DMS114 treated with DMSO at 0.1 percent for 48 hours (cell line): ENCODE measurements around the gene NINJ2.

ENCODE experiments used
- DNase-seq: peaks from one replicate; lab custom pipeline; 2025; ENCODE audit not compliant: unreplicated experiment; lab: John Stamatoyannopoulos, UW

NINJ2 gene

DNA sequence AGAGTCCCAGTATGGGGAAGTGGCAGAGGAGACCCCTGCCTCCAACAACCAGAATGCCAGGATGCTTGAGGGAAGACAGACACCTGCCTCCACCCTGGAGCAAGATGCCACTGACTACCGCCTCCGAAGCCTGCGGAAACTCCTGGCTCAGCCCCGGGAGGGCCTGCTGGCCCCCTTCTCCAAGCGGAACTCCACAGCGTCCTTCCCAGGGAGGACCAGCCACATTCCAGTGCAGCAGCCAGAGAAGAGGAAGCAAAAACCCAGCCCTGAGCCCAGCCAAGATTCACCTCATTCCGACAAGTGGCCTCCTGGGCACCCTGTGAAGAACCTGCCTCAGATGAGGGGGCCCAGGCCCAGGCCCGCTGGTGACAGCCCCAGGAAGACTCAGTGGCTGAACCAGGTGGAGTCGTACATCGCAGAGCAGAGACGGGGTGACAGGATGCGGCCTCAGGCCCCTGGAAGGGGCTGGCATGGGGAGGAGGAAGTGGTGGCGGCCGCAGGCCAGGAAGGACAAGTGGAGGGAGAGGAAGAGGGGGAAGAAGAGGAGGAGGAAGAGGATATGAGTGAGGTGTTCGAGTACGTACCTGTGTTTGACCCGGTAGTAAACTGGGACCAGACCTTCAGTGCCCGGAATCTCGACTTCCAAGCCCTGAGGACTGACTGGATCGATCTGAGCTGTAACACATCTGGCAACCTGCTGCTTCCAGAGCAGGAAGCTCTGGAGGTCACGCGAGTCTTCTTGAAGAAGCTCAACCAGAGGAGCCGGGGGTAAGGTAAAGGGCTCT is 109.8 kb downstream of the NINJ2 start:
- no peak for DNase-seq

DNA sequence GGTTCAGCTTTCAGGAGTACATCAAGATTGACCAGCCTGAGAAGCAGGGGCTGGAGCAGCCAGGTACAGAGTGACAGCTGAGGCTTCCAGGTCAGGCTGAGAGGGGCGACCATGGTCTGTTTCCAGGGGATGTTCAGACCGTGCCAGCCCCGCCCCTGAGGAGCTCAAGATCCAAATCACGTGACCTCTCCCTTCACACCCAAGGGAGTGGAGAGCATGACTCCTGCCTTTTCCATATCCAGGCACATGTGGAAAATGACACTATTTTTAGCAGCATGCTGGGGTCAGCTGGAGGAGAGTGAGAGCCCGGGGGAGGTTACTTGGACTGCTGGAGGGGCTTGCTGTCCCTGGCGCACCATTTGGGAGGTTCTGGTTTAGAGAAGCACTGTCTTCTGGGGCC is 110.8 kb downstream of the NINJ2 start:
- no peak for DNase-seq

DNA sequence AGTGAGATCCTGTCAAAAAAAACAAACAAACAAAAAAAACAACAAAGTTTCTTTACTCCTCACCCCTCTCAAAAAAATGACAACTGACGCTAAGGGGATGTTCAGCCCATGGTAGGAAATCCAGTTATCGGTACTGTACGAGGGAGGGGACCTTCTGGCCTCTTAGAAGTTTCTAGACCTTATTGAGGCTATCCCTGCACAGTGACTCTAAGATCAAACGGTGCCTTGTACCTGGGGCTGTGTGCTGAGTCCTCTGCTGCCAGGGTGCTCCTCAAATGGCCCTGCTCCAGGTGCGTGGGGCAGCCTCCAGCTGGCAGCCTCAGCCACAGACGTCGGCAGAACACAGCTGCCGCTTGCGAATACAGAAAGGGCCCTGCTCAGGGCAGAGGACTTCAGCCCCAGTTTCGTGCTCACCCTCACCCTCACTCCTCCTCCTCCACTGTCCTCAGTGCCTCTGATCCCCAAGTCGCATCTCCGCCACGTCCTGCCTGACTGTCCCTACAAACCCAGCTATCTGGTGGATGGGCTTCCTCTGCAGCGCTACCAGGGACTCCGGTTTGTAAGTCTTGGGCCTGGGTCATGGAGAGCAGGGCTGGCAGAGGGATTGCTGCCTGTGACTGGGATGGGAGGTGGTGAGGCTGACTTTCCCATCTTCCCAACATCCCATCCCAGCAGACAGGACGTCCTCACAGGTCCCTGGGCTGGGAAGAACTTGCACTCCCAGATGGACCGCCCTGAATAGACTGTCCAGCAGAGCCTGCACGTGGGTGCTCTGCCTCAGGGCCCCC is 112.6 kb downstream of the NINJ2 start:
- DNase-seq: no peak

DNA sequence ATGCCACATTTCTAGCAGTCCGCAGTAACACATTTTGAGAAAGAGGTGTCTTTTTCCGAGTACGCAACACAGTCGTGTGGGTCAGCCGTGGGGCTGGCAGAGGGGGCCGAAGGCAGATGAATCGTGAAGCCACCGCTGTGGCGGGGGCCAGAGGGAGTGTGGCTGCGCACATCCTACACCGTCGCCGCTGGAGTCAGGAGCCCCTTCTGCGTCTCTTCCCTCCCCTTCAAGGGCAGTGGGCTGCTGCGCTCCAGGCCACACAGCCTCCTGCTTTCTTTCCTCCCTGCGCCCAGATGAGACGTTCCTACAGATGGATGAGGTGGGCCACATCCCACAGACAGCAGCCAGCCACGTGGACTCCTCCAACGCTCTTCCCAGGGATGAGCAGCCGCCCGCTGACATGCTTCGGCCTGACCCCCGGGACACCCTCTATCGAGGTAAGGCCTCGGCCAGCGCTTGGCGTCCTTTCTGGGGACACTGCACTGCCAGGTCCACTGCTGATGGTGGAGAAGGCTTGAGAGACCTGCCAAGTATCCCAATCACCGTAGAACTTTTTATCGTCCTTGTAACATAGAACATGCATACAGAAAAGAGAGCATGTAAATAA is 113.7 kb downstream of the NINJ2 start:
- no peak for DNase-seq

DNA sequence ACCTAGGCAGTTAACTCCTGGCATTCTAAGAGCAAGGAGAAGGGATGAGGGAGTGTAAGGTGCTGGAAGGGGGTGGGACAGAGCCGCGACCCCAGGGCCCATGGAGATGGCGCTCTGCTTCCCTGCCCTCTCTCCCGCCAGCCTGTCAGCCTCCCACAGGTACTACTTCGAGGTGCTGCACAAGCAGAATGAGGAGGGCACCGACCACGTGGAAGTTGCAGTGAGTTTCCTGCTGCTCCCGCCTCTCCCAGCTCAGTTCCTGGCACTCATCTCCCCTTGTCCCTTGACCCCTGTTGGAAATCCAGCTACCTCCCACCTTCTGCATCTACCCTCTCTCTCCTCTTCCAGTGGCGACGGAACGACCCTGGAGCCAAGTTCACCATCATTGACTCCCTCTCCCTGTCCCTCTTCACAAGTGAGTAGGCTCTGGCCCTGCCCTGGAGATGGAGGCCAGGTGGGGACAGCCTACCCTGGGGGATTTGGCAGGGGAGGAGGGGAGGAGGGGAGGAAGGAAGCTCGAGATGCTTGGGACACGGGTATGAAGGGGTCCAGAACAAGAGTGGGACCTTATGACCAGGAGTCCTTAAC is 115.3 kb downstream of the NINJ2 start:
- no peak for DNase-seq

DNA sequence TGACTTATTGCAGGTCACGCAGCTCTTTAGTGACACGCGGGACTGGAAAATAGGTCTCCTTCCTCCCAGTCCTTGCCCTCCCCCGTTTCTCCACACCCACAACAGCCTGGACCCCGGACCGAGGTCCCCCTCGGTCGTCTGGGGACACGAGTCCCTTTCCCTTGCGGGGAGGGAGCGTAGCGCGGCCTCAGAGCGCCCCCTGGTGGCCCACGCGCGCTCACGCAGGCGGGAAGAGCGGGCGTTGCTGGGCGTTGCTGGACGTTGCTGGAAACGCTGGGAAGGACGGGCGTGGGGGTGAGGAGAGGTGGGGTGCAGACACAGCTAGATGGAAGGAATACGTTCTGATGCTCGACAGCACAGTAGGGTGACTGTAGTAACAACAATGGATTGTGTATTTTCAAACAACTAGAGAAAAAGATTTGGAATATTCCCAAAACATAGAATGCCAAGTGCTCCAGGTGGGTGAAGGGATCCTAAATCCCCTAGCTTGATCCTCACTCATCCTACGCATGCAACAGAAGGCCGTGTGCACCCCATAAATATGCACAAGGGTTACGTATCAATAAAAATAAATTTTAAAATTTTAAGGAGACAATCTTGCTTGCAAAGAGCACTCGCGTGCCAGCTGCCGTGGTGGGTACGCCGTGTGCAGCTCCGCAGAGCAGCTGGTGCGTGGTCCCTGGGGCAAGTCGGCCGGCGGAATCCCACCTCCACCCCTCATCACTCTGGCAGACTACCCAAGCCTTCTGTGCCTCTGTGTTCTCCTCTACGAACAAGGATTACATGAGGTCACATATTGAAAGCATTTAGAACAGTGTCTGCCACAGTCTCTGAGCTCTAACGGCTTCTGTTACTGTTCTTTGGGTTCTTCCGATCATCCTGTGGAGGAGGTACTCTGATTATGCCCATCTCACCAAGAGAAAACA is 116.1 kb downstream of the NINJ2 start:
- DNase-seq: peak; percentile 54

DNA sequence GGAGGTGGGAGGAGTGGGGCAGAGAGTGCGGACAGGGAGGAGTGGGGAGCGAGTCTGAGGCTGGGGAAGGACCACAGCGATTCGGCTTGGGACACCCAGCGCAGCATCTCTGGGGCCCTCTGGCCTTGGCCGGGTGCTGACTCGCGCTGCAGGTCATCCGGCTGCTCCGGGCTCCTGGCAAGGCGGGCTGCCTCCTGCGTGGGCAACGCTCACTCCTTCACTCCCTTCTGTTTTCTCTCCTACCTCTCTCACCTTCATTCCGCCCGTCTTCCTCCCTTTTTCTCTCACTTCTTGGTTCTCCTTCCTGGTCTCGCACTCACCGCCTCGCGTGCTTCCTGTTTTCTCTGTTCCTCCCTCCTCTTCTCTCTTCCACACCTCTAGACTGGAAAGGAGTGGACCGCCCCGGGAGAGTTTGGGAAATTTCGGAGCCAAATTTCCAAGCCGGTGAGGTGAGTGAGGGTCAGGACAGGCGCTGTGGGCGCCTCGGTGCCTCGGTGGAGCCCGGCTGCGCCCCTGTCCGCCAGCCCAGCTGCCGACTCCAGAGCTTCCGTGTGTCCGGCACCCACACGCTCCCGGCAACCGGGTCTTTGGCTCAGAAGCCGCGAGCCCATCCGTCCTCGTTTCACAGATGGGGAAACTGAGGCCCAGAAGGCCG is 116.9 kb downstream of the NINJ2 start:
- no peak for DNase-seq

DNA sequence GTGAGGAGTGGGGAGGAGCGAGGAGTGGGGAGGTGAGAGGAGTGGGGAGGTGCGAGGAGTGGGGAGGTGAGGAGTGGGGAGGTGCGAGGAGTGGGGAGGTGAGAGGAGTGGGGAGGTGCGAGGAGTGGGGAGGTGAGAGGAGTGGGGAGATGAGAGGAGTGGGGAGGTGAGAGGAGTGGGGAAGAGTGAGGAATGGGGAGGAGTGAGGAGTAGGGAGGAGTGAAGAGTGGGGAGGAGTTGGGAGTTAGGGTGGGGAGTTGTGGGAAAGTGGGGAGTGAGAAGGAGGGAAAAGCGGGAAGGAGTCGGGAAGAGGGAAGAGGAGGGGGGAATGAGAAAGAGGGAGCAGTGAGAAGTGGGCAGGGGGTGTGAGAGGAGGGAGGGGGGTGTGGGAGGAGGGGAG is 117.4 kb downstream of the NINJ2 start:
- no peak for DNase-seq

DNA sequence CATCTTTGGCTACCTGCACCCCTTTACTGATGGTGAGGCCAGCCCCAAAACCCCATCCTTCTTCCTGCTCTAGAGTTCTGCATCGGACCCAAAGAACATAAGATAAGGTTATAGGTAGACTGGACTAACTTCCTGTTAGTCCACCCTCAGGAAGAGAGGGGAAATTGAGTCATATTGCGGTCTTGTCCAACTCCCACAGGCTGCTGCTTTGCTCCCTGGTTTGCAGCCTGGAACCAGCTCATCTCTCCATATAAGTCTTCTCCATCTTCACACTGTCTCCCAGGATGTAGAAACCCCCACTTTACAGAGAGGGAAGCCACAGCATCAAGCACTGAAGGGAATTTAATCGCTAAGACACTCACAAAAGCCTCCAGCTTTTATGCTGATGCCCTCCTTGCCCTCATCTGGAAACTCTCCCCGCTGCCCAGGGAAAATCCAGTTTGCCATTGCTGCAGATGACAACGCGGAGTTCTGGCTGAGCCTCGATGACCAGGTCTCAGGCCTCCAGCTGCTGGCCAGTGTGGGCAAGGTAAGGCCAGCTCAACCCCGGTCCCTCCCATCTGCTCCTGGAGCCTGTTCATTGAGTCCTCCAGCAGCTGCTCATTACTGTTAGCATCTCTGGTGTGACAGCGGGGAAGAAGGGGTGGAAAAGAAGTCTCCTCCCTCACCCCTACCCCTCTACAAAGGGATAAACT is 118.2 kb downstream of the NINJ2 start:
- no peak for DNase-seq

DNA sequence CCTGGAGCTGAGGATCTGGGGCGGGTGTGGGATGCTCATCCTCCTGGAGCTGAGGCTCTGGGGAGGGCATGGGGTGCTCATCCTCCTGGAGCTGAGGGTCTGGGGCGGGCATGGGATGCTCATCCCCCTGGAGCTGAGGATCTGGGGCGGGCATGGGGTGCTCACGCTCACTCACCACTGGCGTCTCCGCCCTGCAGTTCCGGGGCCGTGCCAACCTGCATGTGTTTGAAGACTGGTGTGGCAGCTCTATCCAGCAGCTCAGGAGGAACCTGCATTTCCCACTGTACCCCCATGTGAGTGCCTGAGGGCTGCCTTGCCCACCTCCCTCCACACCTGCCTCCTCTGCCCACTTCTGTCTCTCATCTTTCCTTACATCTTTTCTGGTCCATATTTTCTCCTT is 119.1 kb downstream of the NINJ2 start:
- no peak for DNase-seq

DNA sequence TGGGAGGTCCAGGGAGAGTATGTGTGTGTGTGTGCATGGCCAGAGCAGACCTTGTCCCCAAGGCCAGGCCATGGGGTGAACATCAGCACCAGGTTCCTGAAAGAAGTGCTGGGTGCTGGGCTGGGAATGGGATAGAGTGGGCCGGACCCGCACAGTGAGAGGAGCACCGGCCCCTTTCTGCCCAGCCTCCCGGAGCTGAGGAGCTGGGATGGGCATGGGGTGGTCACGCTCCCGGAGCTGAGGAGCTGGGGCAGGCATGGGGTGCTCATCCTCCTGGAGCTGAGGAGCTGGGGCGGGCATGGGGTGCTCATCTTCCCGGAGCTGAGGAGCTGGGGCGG is 120.2 kb downstream of the NINJ2 start:
- no peak for DNase-seq

DNA sequence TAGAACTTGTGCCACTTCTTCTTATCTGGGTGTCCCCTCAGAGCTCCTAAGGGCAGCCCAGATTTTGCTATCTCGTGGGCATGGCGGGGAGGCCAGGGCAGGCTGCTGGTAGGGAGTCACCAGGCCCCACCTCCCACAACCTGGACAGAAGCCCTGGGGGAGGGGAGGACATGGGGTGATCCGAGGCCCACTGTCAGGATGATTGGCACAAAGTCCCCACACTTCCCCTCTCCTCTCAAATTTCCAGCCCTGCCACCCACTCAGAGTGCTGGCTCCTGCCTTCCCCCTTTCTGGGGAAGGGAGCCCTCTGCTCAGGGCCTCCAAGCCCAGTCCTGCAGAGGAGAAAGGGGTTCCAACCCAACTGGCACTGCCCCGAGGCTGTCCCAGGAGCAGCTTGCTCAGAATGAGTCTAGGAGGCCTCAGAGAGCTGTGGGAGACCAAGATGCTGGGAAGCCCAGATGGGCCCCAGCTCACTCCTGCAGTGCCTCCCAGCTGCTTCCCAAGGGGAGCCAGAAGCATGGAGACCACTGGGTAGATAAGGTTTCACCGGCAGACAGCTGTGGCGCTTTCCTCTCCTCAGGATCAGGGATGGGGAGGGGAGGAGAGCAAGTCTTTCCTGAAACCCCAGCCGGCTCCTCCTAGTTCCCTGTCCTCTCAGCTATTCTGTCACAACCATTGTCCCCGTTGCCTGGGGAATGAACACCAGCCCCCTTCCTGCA is 120.7 kb downstream of the NINJ2 start:
- DNase-seq: no peak

DNA sequence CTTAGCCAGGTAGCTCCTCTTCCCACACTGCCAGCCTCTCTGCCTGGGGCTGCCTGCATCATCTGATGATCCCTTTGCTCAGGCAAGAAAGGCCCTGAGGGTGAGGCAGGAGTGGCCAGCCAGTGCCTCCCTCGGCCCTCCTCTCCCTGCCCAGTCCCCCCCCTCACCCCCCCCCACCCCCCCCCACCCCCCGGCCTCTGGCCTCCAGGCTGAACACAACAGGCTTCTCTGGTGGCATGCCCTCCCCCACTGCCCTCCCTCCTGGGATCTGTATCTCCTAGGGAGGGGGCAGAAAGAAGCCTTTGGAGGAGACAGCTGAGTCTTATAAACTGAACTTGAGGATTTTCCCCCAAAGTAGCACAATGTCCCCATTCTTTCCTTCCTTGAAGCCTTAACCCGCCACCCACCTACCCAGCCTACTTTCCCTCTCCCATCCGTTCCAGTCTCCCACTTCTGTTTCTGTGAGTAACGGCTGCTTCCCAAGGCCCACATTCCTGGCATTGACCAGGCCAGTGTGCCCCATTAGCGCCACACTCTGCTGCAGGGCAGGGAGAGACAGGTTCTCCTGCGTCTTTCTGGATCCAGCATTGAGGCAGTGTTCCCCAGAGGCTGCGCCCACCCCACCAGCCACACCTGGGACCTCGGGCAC is 121.4 kb downstream of the NINJ2 start:
- DNase-seq: no peak

DNA sequence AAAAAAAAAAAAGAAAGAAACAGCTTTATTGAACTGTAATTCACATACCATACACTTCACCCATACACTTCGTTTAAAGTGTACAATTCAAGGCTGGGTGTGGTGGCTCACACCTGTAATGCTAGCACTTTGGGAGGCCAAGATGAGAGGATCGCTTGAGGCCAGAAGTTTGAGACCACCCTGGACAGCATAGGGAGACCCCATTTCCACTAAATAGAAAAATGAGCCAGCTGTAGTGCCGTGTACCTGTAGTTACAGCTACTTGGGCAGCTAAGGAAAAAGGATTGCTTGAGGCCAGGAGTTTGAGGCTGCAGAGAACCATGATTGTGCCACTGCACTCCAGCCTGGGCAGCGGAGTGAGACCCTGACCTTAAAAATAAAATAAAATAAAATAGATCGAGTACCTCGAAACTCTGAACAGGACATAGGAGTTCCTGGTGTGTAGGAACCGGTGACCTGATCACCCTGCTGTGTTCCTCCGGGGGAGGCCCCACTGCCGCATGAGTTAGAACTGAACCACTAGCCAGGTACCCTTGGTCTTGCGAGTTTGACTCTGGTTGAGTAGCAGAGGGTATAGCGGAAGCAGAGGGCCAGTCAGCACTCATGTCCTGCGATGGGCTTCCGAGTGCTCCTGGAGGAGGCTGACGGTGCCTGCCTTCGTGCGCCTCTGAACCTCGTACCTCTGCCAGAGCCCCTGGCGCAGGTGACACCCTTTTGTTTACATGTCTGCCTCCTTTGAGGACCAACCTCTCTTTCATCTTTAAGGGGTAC is 123.5 kb downstream of the NINJ2 start:
- DNase-seq: no peak

DNA sequence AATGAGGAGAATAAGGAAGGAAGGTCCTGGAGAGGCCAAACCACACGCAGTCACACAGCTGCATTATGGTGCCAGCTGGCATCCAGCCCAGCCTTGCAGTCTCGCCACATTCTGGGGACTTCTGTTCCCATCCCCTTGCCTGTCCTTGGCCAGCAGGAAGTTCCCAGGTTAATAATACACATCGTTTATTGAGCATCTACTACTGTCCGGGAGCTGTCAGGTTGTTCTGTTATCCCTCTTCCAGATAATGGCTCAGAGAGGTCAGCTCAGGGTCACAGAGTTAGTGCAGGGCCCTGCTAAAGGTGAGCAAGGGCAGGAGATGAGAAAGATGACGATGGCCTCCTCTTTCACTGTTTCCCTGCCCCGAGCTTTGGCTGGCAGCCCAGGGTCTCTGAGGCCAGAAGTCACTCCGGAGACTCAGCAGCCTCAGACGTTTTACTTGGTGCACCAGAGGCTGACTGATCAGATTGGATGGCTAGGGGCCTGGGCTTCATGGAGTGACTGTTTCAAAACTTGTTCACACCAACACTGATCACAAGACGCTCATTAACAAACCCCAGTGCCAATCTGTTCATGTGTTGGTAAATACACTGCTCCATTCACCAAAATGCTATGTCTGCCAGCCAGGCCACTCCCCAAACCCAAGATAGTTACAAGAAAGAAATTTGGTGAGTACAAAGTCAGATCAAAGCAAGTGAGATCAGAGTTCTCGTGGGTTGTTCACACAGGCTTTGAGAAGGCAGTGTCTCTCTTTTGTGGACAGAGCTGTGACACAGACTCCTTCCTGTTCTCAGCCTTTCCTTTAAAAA is 124.3 kb downstream of the NINJ2 start:
- no peak for DNase-seq

DNA sequence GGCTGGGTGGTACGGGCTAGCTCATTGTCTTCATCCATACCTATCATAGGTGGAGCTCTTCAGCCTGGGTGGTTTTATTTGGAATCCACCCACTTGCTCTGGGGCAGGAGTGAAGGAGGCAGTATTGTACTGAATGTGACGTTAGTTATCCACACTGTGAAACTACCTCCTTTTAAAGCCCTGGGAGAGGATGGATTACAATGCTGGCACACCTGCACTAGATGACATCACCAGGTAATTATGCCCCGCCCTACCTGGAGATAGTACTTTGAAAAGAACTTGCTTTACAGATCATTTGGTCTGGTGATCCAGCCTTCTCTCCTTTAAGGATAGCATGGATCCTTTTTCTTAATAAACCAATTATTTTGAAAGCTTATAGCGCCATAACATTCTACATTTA is 125.5 kb downstream of the NINJ2 start:
- DNase-seq: no peak

DNA sequence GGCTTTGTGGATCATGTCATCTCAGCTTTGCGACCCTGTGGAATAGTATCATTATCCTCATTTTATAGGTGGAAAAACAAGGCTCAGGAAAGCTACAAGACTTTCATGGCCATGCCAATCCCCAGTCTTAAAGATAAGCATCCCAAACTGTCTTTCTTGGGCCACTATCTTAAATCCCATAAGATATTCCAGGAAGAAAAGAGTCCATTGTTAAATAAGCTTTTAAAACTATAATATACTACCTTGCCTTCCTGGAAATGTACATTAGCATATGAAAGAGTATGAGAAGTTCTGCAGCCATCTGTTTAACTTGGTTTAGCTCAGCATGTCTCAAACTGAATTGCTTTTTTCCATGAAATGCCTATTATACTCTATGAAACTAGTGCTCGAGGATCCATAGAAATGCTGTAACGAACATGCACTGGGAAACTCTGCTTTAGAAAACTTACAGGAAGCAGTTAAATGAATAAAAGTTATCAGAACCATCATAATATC is 126.4 kb downstream of the NINJ2 start:
- no peak for DNase-seq
